Measurements from ENCODE around the gene ACTN4.

DNA sequence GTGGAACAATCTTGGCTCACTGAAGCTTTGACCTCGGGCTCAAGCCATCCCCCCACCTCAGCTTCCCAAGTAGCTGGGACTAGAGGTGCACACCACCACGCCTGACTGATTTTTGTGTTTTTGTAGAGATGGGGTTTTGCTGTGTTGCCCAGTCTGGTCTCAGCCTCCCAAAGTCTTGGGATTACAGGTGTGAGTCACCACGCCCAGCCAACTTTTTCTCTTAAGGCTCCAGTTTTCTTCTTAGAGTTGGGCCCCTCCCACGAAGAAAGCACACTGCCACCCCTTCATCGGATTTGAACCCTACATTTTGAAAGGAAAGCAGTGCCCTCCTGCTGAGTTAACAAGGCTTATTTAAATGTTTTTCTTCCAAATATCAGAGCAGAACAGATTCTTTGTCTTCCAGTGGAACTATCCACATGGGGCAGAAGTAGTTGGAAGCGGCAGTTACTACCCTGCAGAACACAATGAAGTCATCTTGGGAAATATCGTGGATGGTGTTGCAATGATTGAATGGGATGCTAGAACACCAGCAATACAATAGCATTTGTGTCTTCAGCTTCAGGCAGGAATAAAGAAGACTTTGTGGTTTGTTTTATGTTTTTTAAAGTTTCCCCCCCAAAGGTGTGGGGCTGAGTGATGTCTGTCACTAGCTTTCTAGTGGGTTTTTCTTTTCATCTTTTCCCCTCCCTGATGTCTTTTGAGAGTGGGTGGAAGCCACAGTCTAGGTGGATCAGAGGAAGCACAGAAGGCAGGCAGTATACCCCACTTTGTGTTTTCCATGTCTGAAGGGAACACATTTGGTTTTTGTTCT is 8.9 kb downstream of the ACTN4 start:
- no peak for TF ChIP-seq SMAD3 (CRISPR knock-in tag; IDR thresholded peaks at IDR 0.05; ENCODE audit: borderline replicate concordance)
- TF ChIP-seq, protein P1, sequence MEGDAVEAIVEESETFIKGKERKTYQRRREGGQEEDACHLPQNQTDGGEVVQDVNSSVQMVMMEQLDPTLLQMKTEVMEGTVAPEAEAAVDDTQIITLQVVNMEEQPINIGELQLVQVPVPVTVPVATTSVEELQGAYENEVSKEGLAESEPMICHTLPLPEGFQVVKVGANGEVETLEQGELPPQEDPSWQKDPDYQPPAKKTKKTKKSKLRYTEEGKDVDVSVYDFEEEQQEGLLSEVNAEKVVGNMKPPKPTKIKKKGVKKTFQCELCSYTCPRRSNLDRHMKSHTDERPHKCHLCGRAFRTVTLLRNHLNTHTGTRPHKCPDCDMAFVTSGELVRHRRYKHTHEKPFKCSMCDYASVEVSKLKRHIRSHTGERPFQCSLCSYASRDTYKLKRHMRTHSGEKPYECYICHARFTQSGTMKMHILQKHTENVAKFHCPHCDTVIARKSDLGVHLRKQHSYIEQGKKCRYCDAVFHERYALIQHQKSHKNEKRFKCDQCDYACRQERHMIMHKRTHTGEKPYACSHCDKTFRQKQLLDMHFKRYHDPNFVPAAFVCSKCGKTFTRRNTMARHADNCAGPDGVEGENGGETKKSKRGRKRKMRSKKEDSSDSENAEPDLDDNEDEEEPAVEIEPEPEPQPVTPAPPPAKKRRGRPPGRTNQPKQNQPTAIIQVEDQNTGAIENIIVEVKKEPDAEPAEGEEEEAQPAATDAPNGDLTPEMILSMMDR (IDR thresholded peaks at IDR 0.05), result no peak
